ENCODE data around the gene DENND1A. TPM values are rescaled to one million over a fixed set of nuclear protein-coding genes. Genes with fewer than 3 reads are reported as not detected.

DENND1A gene
- total RNA-seq, 1 experiment from 2014 or later: 19.7 TPM

GRCh38 chr9:123450098-123450770 is 479.7 kb downstream of the DENND1A start:
- TF ChIP-seq CTCF (IDR thresholded peaks at IDR 0.05): no peak
- TF ChIP-seq POLR2AphosphoS5 (IDR thresholded peaks at IDR 0.05; ENCODE audit: low read depth, low read length): no peak
- TF ChIP-seq REST (IDR thresholded peaks at IDR 0.05; ENCODE audit: insufficient read depth in 1 of 2, low read depth in 2 of 2, low read length in 1 of 2): no peak
- no peak for TF ChIP-seq SIN3A (IDR thresholded peaks at IDR 0.05; ENCODE audit: borderline replicate concordance, insufficient read depth, low read depth, low read length)
- no peak for TF ChIP-seq TCF7L2 (IDR thresholded peaks at IDR 0.05; ENCODE audit: low read depth, low read length)
- H3K27me3 ChIP-seq (ENCODE audit: control insufficient read depth, insufficient read depth, low read length): no peaks in the 10 kb centered on the region
- no peaks in the 10 kb centered on the region for H3K9me3 ChIP-seq (ENCODE audit: control insufficient read depth, insufficient read depth, low read depth, low read length)
- DNase-seq (ENCODE audit: low read depth, low spot score) (no peak), ATAC-seq (no peak)
- intact Hi-C loops (cut with micrococcal nuclease; ENCODE audit: unreplicated experiment): no loop called here
- ChIA-PET CTCF (no interaction called here), POLR2A (interaction anchor here (0.6 kb wide), 1 partner anchor 34 kb away, joined by 9 read pairs; no protein-coding TSS in a partner anchor)
- H3K36me3 ChIP-seq (ENCODE audit: control insufficient read depth, insufficient read depth, low read length): no peaks in the 10 kb centered on the region
- in situ Hi-C loops (cut with HindIII; ENCODE audit: low pct_unique_long_range_greater_than_20kb, low sequenced_read_pairs): no loop called here
- no TSS peak for BruUV-seq (replicated peaks)
- no peak overlapping the region for H3K27ac ChIP-seq (ENCODE audit: low read length)
- no peak overlapping the region for H3K4me3 ChIP-seq (ENCODE audit: low read depth in 2 of 2, low read length in 2 of 2)
- no peaks in the 10 kb centered on the region for H3K4me1 ChIP-seq (ENCODE audit: control insufficient read depth, insufficient read depth, low read length)

- no peak overlapping the region for H3K4me3 ChIP-seq (ENCODE audit: low read depth in 2 of 2, low read length in 2 of 2)
- in situ Hi-C loops (cut with HindIII; ENCODE audit: low pct_unique_long_range_greater_than_20kb, low sequenced_read_pairs): no loop called here
- no peaks in the 10 kb centered on the region for H3K4me1 ChIP-seq (ENCODE audit: control insufficient read depth, insufficient read depth, low read length)
- DNase-seq (ENCODE audit: low read depth, low spot score) (no peak), ATAC-seq (no peak)
- no peak overlapping the region for H3K27ac ChIP-seq (ENCODE audit: low read length)
- no peaks in the 10 kb centered on the region for H3K36me3 ChIP-seq (ENCODE audit: control insufficient read depth, insufficient read depth, low read length)
- intact Hi-C loops (cut with micrococcal nuclease; ENCODE audit: unreplicated experiment): no loop called here
- no peaks in the 10 kb centered on the region for H3K27me3 ChIP-seq (ENCODE audit: control insufficient read depth, insufficient read depth, low read length)
- no peak for TF ChIP-seq SIN3A (IDR thresholded peaks at IDR 0.05; ENCODE audit: borderline replicate concordance, insufficient read depth, low read depth, low read length)
- no peak for TF ChIP-seq CTCF (IDR thresholded peaks at IDR 0.05)
- no peak for TF ChIP-seq POLR2AphosphoS5 (IDR thresholded peaks at IDR 0.05; ENCODE audit: low read depth, low read length)
- no peak for TF ChIP-seq REST (IDR thresholded peaks at IDR 0.05; ENCODE audit: insufficient read depth in 1 of 2, low read depth in 2 of 2, low read length in 1 of 2)
- no peak for TF ChIP-seq TCF7L2 (IDR thresholded peaks at IDR 0.05; ENCODE audit: low read depth, low read length)
- no TSS peak for BruUV-seq (replicated peaks)
- ChIA-PET POLR2A (no interaction called here), CTCF (no interaction called here)
- H3K9me3 ChIP-seq (ENCODE audit: control insufficient read depth, insufficient read depth, low read depth, low read length): no peaks in the 10 kb centered on the region
Measured at GRCh38 chr9:123447934-123448646, 481.8 kb downstream of the DENND1A start.
